ENCODE data around the gene TRIM44.

DNA sequence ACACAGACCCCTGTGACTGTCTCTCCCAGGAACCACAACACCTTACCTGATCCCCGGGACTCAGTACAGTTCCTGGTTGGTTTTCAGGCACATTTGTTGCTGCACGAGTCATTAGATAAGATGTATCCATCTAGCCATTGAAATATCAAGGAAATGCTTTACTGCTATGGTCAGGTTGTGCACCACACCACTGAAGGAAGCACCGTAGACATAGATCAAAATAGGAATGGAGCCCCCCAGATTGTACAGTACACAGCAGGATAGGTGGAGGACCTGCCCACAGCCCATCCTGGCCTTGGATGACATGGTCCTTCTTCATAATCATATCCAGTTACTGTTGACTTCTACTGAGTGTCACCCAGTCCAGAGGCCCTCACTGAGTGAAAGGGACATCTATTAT is 195.3 kb downstream of the TRIM44 start:
- no peak for TF ChIP-seq CTCF (conservative IDR thresholded peaks at IDR 0.05; ENCODE audit: low read depth, low read length)
- no peak for TF ChIP-seq EZH2 (IDR thresholded peaks at IDR 0.05; ENCODE audit: borderline replicate concordance, low read depth, low read length, poor library complexity, severe bottlenecking)
